ENCODE measurements around the gene APOO. TPM values are rescaled to one million over a fixed set of nuclear protein-coding genes. Genes with fewer than 3 reads are reported as not detected.

Gene APOO
- total and polyA plus RNA-seq, 2 of the 13 experiments (the other 11 are each of a cell fraction or from before 2014, with no cell fraction given): 9.7 to 22.1 TPM

DNA sequence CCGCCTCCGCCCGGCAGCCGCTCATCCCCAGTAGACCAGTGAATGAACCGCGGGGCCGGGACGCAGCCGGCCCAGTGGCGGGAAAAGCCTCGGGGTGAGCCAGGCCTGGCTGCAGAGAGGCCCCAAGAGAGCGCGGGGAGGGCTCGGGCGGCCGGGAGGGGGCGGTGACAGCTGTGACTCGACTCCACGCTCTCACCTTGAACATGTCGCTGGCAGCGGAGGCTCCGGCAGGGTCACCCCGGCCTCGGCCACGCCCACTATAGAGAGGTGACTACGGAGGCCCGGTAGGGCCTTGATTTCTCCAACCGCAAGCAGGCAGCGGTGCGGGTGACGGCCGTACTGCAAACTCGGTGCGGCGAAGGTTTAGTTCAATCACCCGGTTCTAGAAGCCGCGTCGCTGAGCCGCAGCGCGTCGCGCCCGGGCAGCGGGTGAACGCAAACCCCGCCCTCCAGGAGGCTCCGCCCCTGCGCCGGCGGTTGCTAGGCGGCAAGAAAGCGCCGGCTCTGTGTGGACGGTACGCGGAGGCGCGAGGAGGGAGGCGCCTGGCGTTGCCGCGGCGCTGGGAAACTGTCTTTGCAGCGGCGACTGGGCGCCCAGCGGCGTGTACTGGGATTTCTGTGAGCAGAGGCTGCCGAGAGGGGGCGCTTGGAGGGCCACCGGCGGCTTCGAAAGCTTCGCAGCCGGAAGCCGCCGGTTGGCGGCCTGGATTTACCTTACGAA lies at the start of gene APOO, which contains the start of gene CXorf58 (continued):
- TF ChIP-seq PRDM4 (CRISPR knock-in tag; IDR thresholded peaks at IDR 0.05; ENCODE audit: borderline replicate concordance) (no peak), RARG (CRISPR knock-in tag; IDR thresholded peaks at IDR 0.05; ENCODE audit: low read depth) (no peak), ZNF570 (CRISPR knock-in tag; IDR thresholded peaks at IDR 0.05; ENCODE audit: borderline replicate concordance) (no peak), NONO (IDR thresholded peaks at IDR 0.05) (no peak), NONO (CRISPR knock-in tag; conservative IDR thresholded peaks at IDR 0.05) (peak; percentile 67), KDM3A (CRISPR knock-in tag; IDR thresholded peaks at IDR 0.05; ENCODE audit: low read depth) (no peak), KMT2A (CRISPR knock-in tag; IDR thresholded peaks at IDR 0.05) (0 out of 2 replicates have a peak, but pooled peaks have one; percentile 48), SETDB1 (CRISPR knock-in tag; IDR thresholded peaks at IDR 0.05; ENCODE audit: borderline replicate concordance) (no peak), ZBTB42 (CRISPR knock-in tag; IDR thresholded peaks at IDR 0.05) (no peak), ASH2L (IDR thresholded peaks at IDR 0.05; ENCODE audit: insufficient read length, low read depth, low read length) (peak; percentile 60), GATAD2A (CRISPR knock-in tag; IDR thresholded peaks at IDR 0.05) (no peak; the same call in 1 of the 2 replicates), SKIL (CRISPR knock-in tag; IDR thresholded peaks at IDR 0.05; ENCODE audit: borderline replicate concordance) (no peak; the same call in 1 of the 2 replicates), THAP11 (CRISPR knock-in tag; IDR thresholded peaks at IDR 0.05) (peak; percentile 53; the same call in 1 of the 2 replicates), RFX3 (CRISPR knock-in tag; IDR thresholded peaks at IDR 0.05) (peak; percentile 66), FOXC1 (CRISPR knock-in tag; IDR thresholded peaks at IDR 0.05; ENCODE audit: borderline replicate concordance) (peak; percentile 21; the same call in 1 of the 2 replicates), RXRB (CRISPR knock-in tag; IDR thresholded peaks at IDR 0.05; ENCODE audit: borderline replicate concordance) (0 out of 2 replicates have a peak, but pooled peaks have one; percentile 20), GFI1 (CRISPR knock-in tag; IDR thresholded peaks at IDR 0.05; ENCODE audit: borderline replicate concordance) (peak; percentile 41; the same call in 1 of the 2 replicates), SRF (IDR thresholded peaks at IDR 0.05; ENCODE audit: low read depth, low read length) (no peak), ZNF230 (CRISPR knock-in tag; IDR thresholded peaks at IDR 0.05) (peak; percentile 34; the same call in 1 of the 2 replicates), MYNN (CRISPR knock-in tag; IDR thresholded peaks at IDR 0.05; ENCODE audit: low read depth) (no peak), HNRNPH1 (optimal IDR thresholded peaks at IDR 0.05; ENCODE audit: low read depth, low read length) (no peak), MIER2 (CRISPR knock-in tag; IDR thresholded peaks at IDR 0.05) (no peak)
- TF ChIP-seq, protein P1, sequence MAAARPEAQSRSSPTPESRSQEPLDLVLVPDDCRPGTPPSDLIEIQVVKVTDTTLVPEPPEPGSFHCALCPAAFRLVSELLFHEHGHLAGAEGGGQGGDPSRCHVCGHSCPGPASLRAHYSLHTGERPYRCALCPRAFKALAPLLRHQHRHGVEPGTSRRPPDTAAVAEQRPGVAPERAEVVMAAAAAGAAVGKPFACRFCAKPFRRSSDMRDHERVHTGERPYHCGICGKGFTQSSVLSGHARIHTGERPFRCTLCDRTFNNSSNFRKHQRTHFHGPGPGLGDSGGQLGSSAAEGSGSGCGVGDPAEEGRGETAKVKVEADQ (CRISPR knock-in tag; IDR thresholded peaks at IDR 0.05; ENCODE audit: borderline replicate concordance): no peak
- TF ChIP-seq, protein P2, sequence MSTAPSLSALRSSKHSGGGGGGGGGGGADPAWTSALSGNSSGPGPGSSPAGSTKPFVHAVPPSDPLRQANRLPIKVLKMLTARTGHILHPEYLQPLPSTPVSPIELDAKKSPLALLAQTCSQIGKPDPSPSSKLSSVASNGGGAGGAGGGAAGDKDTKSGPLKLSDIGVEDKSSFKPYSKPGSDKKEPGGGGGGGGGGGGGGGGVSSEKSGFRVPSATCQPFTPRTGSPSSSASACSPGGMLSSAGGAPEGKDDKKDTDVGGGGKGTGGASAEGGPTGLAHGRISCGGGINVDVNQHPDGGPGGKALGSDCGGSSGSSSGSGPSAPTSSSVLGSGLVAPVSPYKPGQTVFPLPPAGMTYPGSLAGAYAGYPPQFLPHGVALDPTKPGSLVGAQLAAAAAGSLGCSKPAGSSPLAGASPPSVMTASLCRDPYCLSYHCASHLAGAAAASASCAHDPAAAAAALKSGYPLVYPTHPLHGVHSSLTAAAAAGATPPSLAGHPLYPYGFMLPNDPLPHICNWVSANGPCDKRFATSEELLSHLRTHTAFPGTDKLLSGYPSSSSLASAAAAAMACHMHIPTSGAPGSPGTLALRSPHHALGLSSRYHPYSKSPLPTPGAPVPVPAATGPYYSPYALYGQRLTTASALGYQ (CRISPR knock-in tag; IDR thresholded peaks at IDR 0.05): no peak
